LNCAP (cell line): ENCODE measurements around the gene ILKAP.

Experiments used
- CTCF ChIP-seq: fragments of 450-650 bp; IDR thresholded peaks from 2 replicates; pipeline ENCODE4 v1.5.1; 2017; ENCODE audit warnings: mild to moderate bottlenecking

Gene ILKAP

DNA sequence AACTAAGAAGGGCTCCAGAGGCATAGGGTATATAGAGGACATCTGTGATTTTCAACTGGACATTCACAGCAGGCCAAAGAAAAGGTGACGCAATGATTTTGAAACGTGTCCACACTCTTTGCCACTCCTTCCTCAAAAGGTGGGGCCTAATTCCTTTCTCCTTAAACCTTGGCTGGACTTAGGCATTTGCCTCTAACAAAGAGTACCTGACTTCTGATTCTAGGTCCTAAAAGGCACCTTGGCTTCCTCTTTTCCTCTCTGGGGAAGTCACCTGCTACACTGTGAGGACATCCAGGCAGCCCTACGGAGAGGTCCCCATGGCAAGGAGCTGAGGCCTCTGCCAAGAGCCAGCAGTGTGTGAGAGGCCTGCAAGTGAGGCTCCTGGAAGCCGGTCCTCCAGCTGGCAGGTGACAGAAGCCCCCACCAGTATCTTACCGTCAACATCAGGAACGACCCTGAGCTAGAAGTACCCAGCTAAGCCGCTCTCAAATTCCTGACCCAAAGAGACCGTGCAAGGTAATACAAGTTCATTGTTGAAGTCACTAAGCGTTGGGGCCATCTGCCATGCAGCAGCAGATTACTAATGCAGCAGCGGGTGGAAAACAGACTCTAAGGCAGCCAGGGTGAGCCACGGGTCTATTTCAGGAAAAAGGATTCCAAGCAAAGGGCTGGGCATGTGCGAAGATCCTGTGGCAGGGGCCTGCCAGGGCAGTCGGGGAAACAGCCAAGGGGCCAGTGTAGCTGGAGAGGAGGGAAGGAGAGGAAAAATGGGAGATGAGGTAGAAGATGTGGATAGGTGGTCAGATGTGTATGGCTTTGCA is 43.7 kb upstream of the ILKAP start:
- no peak for TF ChIP-seq CTCF

GRCh38 chr2:238244151-238244550 is 40.7 kb upstream of the ILKAP start:
- no peak for TF ChIP-seq CTCF

- TF ChIP-seq CTCF, result peak; percentile 41; the same call in 1 of the 2 replicates
Measured at GRCh38 chr2:238243496-238244076, 40.1 kb upstream of the ILKAP start.

DNA sequence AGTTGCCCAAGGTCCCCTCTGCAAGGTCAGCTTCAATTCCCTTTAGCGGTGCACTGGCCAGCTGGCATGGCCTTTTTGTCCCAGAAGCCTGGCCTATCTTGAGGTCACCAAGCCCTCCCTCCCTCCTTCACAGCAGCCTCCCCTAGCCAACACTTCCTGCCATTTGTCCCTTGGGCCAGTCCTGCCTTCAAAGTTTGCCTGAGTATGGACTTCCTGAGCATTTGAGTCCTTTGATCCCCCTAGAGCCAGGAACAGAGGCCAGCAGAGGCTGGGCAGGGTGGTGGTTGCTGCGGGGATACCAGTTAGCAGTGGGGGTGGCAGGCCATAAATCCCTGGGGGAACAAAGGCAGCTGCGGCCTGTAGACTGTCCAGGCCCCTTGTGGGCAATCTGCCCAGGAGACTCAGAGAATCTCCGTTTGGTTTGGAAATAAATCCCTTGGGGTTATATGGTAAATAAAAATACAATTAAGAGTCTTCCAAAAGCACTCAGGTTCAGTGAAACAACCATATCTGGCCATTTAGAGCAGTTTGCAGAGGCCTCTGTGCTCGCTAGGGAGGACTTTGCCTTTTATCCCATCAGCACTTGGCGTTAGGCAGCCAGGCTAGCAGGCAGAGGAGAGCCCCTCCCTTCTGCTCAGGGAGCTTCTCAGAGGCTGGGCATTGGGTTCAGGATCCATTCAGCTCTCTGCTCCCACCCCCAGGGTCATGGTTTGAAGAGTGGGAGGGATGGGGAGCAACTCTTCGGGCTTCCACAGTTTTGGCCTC is 39.4 kb upstream of the ILKAP start:
- no peak for TF ChIP-seq CTCF

DNA sequence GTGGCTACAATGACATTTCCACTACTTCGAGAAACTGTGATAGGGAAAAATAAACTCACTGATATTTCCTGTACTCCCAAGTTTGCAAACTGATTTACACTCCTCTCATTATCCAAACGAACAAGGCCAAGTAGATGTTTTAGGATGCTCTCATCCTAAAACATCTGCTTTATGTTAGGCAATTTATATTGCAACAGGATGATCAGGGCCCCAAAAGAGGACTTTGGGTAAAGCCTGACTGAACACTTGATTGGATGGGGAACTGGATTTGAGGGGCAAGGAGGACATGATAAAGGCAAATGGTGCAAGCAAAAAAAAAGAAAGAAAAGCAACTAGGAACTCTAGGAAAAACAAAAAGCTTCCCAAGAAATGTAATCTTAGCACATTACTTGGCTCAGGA is 38.5 kb upstream of the ILKAP start:
- TF ChIP-seq CTCF, result no peak

GRCh38 chr2:238240757-238241711 is 37.5 kb upstream of the ILKAP start:
- TF ChIP-seq CTCF, result no peak
